Measurements from ENCODE around the gene EEPD1.

DNA sequence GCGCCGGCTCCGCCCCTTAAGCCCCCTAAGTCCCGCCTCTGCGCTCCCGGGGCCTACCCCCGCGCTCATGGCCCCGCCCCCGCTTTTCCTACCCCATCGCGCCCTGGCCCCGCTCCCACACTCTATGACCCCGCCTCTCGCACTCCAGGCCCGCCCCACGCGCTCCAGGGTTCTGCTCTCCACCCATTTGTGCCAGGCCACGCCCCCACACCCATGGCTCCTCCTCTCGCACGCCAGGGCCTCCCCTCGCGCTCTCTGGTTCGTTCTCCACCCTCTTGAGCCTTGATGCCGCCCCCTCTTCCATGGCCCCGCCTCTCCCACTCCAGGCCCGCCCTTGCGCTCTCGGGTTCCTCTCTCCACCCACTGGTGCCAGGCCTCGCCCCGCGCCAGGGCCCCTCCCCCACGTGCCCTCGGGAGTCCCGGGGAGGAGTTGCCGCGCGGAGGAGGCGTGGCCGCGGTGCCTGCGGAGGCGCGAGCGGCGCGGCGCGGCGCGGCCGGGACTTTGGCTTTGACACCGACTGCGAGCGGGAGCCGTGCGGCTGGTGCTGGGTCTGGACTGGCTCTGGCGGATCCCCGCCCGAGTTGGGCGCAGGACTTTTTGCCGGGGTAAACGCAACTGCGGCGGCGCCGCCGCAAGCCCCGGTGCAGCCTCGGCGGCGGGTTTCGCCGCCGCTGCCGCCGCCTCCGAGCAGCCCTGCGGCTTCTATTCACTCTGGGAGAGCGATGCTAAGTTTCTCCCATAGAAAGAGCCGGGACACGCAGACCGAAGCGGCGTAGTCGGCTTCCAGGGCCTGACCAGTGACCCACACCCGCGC is at the start of gene EEPD1:
- TF ChIP-seq, protein P1, sequence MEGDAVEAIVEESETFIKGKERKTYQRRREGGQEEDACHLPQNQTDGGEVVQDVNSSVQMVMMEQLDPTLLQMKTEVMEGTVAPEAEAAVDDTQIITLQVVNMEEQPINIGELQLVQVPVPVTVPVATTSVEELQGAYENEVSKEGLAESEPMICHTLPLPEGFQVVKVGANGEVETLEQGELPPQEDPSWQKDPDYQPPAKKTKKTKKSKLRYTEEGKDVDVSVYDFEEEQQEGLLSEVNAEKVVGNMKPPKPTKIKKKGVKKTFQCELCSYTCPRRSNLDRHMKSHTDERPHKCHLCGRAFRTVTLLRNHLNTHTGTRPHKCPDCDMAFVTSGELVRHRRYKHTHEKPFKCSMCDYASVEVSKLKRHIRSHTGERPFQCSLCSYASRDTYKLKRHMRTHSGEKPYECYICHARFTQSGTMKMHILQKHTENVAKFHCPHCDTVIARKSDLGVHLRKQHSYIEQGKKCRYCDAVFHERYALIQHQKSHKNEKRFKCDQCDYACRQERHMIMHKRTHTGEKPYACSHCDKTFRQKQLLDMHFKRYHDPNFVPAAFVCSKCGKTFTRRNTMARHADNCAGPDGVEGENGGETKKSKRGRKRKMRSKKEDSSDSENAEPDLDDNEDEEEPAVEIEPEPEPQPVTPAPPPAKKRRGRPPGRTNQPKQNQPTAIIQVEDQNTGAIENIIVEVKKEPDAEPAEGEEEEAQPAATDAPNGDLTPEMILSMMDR (IDR thresholded peaks at IDR 0.05): no peak
- peak; percentile 90 to 91 for TF ChIP-seq POLR2A (IDR thresholded peaks at IDR 0.05)

Measured in Peyer's patch (tissue), 4 donors.